ENCODE data around the gene MYF6. TPM values are rescaled to one million over a fixed set of nuclear protein-coding genes. Genes with fewer than 3 reads are reported as not detected.

The MYF6 gene
- total RNA-seq, 1 experiment from 2014 or later: not detected

DNA sequence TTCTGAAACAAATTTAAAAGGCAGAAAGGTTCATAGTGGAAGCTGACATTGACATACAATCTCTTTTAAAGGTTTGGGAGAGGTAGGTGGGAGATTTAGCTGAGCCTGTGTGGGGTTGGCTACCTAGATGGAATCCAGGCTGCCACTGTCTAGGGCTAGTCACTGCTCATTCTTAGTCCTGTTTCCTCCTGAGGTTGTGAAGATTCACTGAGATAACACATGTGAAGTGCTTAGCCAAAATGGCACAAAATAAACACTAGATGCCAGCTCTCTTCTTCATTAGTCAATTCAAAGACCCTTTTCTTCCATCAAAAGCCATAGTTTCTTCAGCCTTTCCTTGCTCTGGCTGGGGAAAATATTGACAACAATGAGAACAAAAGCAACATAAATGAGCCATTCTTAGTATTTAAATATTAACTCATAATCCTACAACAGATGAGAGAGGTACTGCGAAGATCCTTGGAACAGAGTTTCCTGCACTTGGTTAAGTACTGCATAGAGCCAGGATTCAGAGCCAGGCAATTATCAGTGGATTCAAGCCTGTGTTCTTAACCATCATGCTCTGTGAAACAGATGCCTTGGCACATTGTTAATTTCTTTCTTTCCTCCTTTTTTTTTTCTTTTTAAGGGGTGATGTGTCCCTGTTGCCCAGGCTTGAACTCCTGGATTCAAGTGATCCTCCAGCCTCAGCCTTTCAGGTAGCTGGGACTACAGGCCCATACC is 3.5 kb downstream of the MYF6 start:
- Histone ChIP-seq H3K4me1 (ENCODE audit: control insufficient read depth in 1 of 2, insufficient read depth in 2 of 2, low read length in 2 of 2) (no peaks in the 10 kb centered on the region), H3K36me3 (ENCODE audit: control insufficient read depth in 1 of 2, insufficient read depth in 2 of 2, low read length in 2 of 2) (no peaks in the 10 kb centered on the region), H2AFZ (ENCODE audit: low read depth, low read length, poor library complexity, severe bottlenecking) (no peak overlapping the region), H3K79me2 (ENCODE audit: insufficient read depth, low read length) (no peaks in the 10 kb centered on the region), H3K9me2 (ENCODE audit: insufficient read depth) (no peaks in the 10 kb centered on the region), H3K9me3 (ENCODE audit: control insufficient read depth in 1 of 2, insufficient read depth in 1 of 2, low read depth in 1 of 2, low read length in 2 of 2) (no peaks in the 10 kb centered on the region), H3K27ac (ENCODE audit: low read depth, low read length) (no peak overlapping the region), H4K20me1 (ENCODE audit: insufficient read depth) (no peaks in the 10 kb centered on the region), H3K27me3 (ENCODE audit: insufficient read depth, low read length) (peaks cover 9% of the 10 kb centered on the region), H3K4me3 (replicated peaks in 1 of 2; ENCODE audit: low read depth in 1 of 2, low read length in 2 of 2) (no peak overlapping the region), H3K4me2 (ENCODE audit: low read length) (0 out of 2 replicates have a peak overlapping the region, but pooled peaks have one; percentile 3), H3K9ac (ENCODE audit: low read length) (no peak overlapping the region)
- POLR2A ChIA-PET: no interaction called here
- intact Hi-C loops (cut with micrococcal nuclease): no loop called here
- no peak for TF ChIP-seq EGR1 (IDR thresholded peaks at IDR 0.05; ENCODE audit: low read depth)
- no peak for TF ChIP-seq TCF7L2 (IDR thresholded peaks at IDR 0.05; ENCODE audit: borderline replicate concordance, extremely low read depth, insufficient read depth, insufficient read length)
- TF ChIP-seq FOSL1 (IDR thresholded peaks at IDR 0.05; ENCODE audit: low read depth): no peak
- no peak for TF ChIP-seq EZH2 (IDR thresholded peaks at IDR 0.05)
- TF ChIP-seq, protein P1, sequence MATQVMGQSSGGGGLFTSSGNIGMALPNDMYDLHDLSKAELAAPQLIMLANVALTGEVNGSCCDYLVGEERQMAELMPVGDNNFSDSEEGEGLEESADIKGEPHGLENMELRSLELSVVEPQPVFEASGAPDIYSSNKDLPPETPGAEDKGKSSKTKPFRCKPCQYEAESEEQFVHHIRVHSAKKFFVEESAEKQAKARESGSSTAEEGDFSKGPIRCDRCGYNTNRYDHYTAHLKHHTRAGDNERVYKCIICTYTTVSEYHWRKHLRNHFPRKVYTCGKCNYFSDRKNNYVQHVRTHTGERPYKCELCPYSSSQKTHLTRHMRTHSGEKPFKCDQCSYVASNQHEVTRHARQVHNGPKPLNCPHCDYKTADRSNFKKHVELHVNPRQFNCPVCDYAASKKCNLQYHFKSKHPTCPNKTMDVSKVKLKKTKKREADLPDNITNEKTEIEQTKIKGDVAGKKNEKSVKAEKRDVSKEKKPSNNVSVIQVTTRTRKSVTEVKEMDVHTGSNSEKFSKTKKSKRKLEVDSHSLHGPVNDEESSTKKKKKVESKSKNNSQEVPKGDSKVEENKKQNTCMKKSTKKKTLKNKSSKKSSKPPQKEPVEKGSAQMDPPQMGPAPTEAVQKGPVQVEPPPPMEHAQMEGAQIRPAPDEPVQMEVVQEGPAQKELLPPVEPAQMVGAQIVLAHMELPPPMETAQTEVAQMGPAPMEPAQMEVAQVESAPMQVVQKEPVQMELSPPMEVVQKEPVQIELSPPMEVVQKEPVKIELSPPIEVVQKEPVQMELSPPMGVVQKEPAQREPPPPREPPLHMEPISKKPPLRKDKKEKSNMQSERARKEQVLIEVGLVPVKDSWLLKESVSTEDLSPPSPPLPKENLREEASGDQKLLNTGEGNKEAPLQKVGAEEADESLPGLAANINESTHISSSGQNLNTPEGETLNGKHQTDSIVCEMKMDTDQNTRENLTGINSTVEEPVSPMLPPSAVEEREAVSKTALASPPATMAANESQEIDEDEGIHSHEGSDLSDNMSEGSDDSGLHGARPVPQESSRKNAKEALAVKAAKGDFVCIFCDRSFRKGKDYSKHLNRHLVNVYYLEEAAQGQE (IDR thresholded peaks at IDR 0.05; ENCODE audit: low read depth): no peak
- TF ChIP-seq SRF (IDR thresholded peaks at IDR 0.05; ENCODE audit: low read depth): no peak
- TF ChIP-seq SP1 (IDR thresholded peaks at IDR 0.05; ENCODE audit: low read depth): no peak
- TF ChIP-seq EZH2phosphoT487 (IDR thresholded peaks at IDR 0.05; ENCODE audit: borderline replicate concordance): no peak
- no peak for TF ChIP-seq ELF1 (IDR thresholded peaks at IDR 0.05; ENCODE audit: borderline replicate concordance, low read depth)
- TF ChIP-seq, protein P2, sequence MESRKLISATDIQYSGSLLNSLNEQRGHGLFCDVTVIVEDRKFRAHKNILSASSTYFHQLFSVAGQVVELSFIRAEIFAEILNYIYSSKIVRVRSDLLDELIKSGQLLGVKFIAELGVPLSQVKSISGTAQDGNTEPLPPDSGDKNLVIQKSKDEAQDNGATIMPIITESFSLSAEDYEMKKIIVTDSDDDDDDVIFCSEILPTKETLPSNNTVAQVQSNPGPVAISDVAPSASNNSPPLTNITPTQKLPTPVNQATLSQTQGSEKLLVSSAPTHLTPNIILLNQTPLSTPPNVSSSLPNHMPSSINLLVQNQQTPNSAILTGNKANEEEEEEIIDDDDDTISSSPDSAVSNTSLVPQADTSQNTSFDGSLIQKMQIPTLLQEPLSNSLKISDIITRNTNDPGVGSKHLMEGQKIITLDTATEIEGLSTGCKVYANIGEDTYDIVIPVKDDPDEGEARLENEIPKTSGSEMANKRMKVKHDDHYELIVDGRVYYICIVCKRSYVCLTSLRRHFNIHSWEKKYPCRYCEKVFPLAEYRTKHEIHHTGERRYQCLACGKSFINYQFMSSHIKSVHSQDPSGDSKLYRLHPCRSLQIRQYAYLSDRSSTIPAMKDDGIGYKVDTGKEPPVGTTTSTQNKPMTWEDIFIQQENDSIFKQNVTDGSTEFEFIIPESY (IDR thresholded peaks at IDR 0.05; ENCODE audit: extremely low read depth, insufficient replicate concordance, low read length): no peak
- no peak for TF ChIP-seq SIN3A (IDR thresholded peaks at IDR 0.05; ENCODE audit: low read depth)
- TF ChIP-seq, protein P3, sequence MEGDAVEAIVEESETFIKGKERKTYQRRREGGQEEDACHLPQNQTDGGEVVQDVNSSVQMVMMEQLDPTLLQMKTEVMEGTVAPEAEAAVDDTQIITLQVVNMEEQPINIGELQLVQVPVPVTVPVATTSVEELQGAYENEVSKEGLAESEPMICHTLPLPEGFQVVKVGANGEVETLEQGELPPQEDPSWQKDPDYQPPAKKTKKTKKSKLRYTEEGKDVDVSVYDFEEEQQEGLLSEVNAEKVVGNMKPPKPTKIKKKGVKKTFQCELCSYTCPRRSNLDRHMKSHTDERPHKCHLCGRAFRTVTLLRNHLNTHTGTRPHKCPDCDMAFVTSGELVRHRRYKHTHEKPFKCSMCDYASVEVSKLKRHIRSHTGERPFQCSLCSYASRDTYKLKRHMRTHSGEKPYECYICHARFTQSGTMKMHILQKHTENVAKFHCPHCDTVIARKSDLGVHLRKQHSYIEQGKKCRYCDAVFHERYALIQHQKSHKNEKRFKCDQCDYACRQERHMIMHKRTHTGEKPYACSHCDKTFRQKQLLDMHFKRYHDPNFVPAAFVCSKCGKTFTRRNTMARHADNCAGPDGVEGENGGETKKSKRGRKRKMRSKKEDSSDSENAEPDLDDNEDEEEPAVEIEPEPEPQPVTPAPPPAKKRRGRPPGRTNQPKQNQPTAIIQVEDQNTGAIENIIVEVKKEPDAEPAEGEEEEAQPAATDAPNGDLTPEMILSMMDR (IDR thresholded peaks at IDR 0.05 in 2 of 3, conservative IDR thresholded peaks at IDR 0.05 in 1 of 3; ENCODE audit: borderline replicate concordance in 1 of 3, insufficient read depth in 1 of 3, low read depth in 2 of 3, low read length in 2 of 3): no peak
- no peak for TF ChIP-seq POLR2A (IDR thresholded peaks at IDR 0.05; ENCODE audit: borderline replicate concordance, extremely low read depth, insufficient read depth, insufficient read length)
- no peak for TF ChIP-seq ZNF274 (IDR thresholded peaks at IDR 0.05; ENCODE audit: low read depth, low read length)
- no peak for TF ChIP-seq CBX3 (IDR thresholded peaks at IDR 0.05; ENCODE audit: low read depth)
- RAD21 ChIA-PET (ENCODE audit: low non-redundant PET in 1 of 2, low total read pairs in 2 of 2, uncharacterized antibody in 2 of 2, unreplicated experiment in 2 of 2): no interaction called here
- no peak for DNase-seq (ENCODE audit: low read depth, low spot score)
- peak; percentile 32; the same call in 1 of the 2 replicates for ATAC-seq
- CTCF ChIA-PET: interaction anchor here (0.5 to 1.5 kb wide), 6 partner anchors 9 to 35 kb away, joined by 3 to 6 read pairs (median 4); no protein-coding TSS in a partner anchor
- no TSS peak for BruUV-seq (replicated peaks)
